Brain microvascular endothelial cell (primary cell): ENCODE measurements around the gene VAMP7.

Source experiments
- DNase-seq: peaks from one replicate; pipeline ENCODE4 v3.0.0-alpha.2; 2020
- H3K27ac ChIP-seq: fragments of 250-450 bp; sonication (Bioruptor Pico); 2 replicates; pipeline ENCODE4 v1.5.1; 2020; ENCODE audit warnings: mild to moderate bottlenecking, moderate library complexity
- H3K27me3 ChIP-seq: fragments of 250-450 bp; sonication (Bioruptor Pico); replicated peaks from 2 replicates; pipeline ENCODE4 v1.5.1; 2020; ENCODE audit warnings: mild to moderate bottlenecking
- H3K36me3 ChIP-seq: fragments of 250-450 bp; sonication (Bioruptor Pico); replicated peaks from 2 replicates; pipeline ENCODE4 v1.5.1; 2020; ENCODE audit warnings: mild to moderate bottlenecking
- H3K4me3 ChIP-seq: 2 replicates; pipeline ENCODE4 v1.5.1; 2011; ENCODE audit warnings: low read depth, mild to moderate bottlenecking, control low read depth, low read length, moderate library complexity
- CTCF ChIP-seq: IDR thresholded peaks from 2 replicates; pipeline ENCODE4 v1.5.1; 2011; ENCODE audit warnings: low read depth, mild to moderate bottlenecking, moderate library complexity, low read length, control low read depth, inconsistent platforms; ENCODE audit errors: missing control alignments
- in situ Hi-C: cut with HindIII; loops from 2 replicates; pipeline ENCODE4 v1.10.0; 2017; ENCODE audit warnings: low sequenced_read_pairs, low pct_ligation_motif_present

Gene VAMP7

DNA sequence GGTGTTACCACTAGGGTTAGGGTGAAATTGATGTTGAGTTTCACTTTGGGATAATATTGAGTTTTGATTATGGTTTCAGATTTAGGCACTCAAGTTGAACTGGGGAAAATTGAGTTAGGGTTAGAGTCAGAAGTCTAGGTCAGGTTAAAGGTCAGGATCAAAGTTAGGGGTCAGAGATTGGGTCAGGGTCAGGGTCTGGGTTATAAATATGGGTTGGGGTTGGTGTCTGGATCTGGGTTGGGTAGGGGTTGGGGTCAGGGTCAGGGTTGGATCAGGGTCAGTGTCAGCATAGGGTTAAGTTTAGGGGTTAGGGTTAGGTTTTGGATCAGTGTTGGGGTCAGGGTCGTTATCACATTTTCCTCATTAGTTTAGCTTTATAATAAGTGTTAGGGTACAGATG lies 73.6 kb downstream of the VAMP7 start:
- H3K27ac ChIP-seq, result no peak overlapping the region
- H3K4me3 ChIP-seq, result no peak overlapping the region
- in situ Hi-C loops, result no loop called here
- no peak for DNase-seq
- no peak for TF ChIP-seq CTCF
- H3K27me3 ChIP-seq, result no peaks in the 10 kb centered on the region
- no peaks in the 10 kb centered on the region for H3K36me3 ChIP-seq

- no peak for TF ChIP-seq CTCF
- Histone ChIP-seq H3K27me3 (no peaks in the 10 kb centered on the region), H3K36me3 (no peaks in the 10 kb centered on the region), H3K27ac (no peak overlapping the region), H3K4me3 (no peak overlapping the region)
- in situ Hi-C loops, result no loop called here
- DNase-seq, result no peak
These were observed 75.0 kb downstream of the VAMP7 start for GRCh38 chrX:155956099-155956498.

- no peak for TF ChIP-seq CTCF
- no peaks in the 10 kb centered on the region for H3K27me3 ChIP-seq
- in situ Hi-C loops, result no loop called here
- no peak for DNase-seq
- H3K27ac ChIP-seq, result no peak overlapping the region
- H3K36me3 ChIP-seq, result no peaks in the 10 kb centered on the region
- H3K4me3 ChIP-seq, result no peak overlapping the region
These were observed 75.5 kb downstream of the VAMP7 start for GRCh38 chrX:155956649-155957048.

DNA sequence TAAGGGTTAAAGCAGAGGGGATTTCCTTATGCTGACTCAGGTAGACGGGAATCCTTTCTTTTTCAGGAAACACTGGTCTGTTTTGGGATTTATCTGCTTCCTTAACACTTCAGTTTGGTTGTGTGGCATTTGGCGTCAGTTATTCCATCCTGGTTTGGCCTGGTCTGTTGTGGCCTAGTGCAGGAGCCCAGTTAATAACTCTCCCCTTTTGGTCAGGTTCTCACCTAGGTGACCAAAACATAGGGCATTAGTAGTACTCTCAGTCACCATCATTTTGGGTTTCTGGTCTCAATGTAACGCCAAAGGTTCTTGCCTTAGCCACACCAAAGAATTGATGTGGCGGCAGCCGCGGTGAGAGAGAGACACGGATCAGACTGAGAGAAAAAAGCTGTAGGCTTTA lies 76.7 kb downstream of the VAMP7 start:
- H3K27me3 ChIP-seq, result no peaks in the 10 kb centered on the region
- H3K36me3 ChIP-seq, result no peaks in the 10 kb centered on the region
- no peak for DNase-seq
- H3K27ac ChIP-seq, result no peak overlapping the region
- no peak overlapping the region for H3K4me3 ChIP-seq
- in situ Hi-C loops, result no loop called here
- TF ChIP-seq CTCF, result no peak

DNA sequence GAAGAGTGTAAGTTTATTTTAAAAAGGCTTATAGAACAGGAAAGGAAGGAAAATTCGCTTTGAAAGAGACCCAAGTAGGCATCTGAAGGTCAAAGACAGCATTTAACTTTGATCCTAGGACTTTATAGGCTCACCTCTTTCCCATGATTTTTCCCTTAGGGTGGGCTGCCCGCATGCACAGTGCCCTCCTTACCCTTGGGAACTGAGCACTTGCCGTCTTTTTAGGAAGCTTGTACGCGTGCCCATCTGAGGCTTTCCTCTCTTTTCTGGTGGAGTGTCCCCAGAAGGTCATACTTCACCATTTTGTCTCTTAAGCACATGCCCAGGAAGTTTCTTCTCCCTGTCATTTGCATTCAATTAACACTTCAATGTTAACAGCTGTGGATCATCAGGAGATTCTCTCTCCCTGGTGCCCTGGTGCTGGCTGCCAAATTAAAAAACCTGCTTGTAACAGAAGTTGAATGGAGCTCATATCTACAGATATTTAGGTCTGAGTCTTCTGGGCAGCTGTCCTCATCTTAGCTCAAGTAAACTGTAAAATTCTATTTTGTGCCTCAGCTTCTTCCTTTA lies 78.0 kb downstream of the VAMP7 start:
- TF ChIP-seq CTCF, result no peak
- no peaks in the 10 kb centered on the region for H3K36me3 ChIP-seq
- H3K4me3 ChIP-seq, result no peak overlapping the region
- no peak for DNase-seq
- H3K27me3 ChIP-seq, result no peaks in the 10 kb centered on the region
- in situ Hi-C loops, result no loop called here
- no peak overlapping the region for H3K27ac ChIP-seq

DNA sequence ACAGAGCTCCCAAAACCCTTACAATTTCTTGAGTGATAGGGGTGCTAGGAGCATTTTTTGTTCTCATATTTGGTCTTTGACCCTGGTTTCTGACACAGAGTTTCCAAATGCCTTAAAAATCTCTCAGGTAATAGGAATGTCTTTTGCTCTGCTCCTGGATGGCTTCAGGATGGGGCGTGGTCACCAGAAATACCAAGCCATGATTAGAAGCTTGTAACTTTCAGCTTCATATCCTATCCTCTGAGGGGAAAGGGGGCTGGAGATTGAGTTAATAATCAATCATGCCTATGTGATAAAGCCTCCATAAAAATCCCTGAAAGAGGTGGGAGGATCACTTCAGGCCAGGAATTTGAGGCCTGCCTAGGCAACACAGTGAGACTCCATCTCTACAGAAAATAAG lies 81.8 kb downstream of the VAMP7 start:
- H3K36me3 ChIP-seq, result no peaks in the 10 kb centered on the region
- no peak overlapping the region for H3K27ac ChIP-seq
- in situ Hi-C loops, result no loop called here
- DNase-seq, result no peak
- no peaks in the 10 kb centered on the region for H3K27me3 ChIP-seq
- H3K4me3 ChIP-seq, result no peak overlapping the region
- TF ChIP-seq CTCF, result no peak
